HepG2 (cell line): Measurements from ENCODE around the gene CBX2. TPM values are rescaled to one million over a fixed set of nuclear protein-coding genes. Genes with fewer than 3 reads are reported as not detected.

Experiments
- ADNP ChIP-seq: sonication (generic); formaldehyde crosslinking; IDR thresholded peaks from 2 replicates; pipeline ENCODE4 v1.4.0; 2020; ENCODE audit warnings: missing genetic modification reagents
- ARNT2 ChIP-seq: sonication (generic); formaldehyde crosslinking; IDR thresholded peaks from 2 replicates; pipeline ENCODE4 v1.8.0; 2022; ENCODE audit warnings: mild to moderate bottlenecking, low read depth, missing genetic modification reagents, moderate library complexity
- CBX1 ChIP-seq: IDR thresholded peaks from one replicate; pipeline ENCODE4 v1.6.1; 2016; ENCODE audit warnings: antibody characterized with exemption, low read depth
- FOSL1 ChIP-seq: sonication (generic); formaldehyde crosslinking; IDR thresholded peaks from 2 replicates; pipeline ENCODE4 v1.9.0; 2021; ENCODE audit warnings: missing genetic modification reagents, borderline replicate concordance
- HIVEP1 ChIP-seq: sonication (generic); formaldehyde crosslinking; IDR thresholded peaks from 2 replicates; pipeline ENCODE4 v1.4.0; 2020; ENCODE audit warnings: mild to moderate bottlenecking, missing genetic modification reagents
- KAT7 ChIP-seq: IDR thresholded peaks from 2 replicates; pipeline ENCODE4 v1.6.1; 2018; ENCODE audit warnings: borderline replicate concordance, missing compliant biosample characterization
- KMT2B ChIP-seq: IDR thresholded peaks from 2 replicates; pipeline ENCODE4 v1.6.1; 2016; ENCODE audit warnings: missing genetic modification reagents, missing compliant biosample characterization
- MEF2D ChIP-seq: sonication (generic); formaldehyde crosslinking; IDR thresholded peaks from 2 replicates; pipeline ENCODE4 v1.5.1; 2020; ENCODE audit warnings: mild to moderate bottlenecking, missing genetic modification reagents
- NCOA2 ChIP-seq: sonication (generic); formaldehyde crosslinking; IDR thresholded peaks from 2 replicates; pipeline ENCODE4 v1.8.0; 2022; ENCODE audit warnings: inconsistent platforms
- PLRG1 ChIP-seq: fragments of 450-650 bp; conservative IDR thresholded peaks from 2 replicates; pipeline ENCODE4 v1.6.1; 2016
- RAD21 ChIP-seq: fragments of 450-650 bp; formaldehyde crosslinking; IDR thresholded peaks from 2 replicates; pipeline ENCODE4 v1.5.0; 2020; ENCODE audit warnings: mild to moderate bottlenecking
- RBM22 ChIP-seq: fragments of 200-400 bp; formaldehyde crosslinking; optimal IDR thresholded peaks from 2 replicates; pipeline ENCODE3; 2017; ENCODE audit warnings: mild to moderate bottlenecking, low read length, moderate library complexity
- SIN3A ChIP-seq: IDR thresholded peaks from 2 replicates; pipeline ENCODE4 v1.6.1; 2011; ENCODE audit warnings: low read depth, mild to moderate bottlenecking, control low read depth, low read length, borderline replicate concordance
- SNAPC2 ChIP-seq: sonication (generic); formaldehyde crosslinking; IDR thresholded peaks from 2 replicates; pipeline ENCODE4 v1.8.1; 2022; ENCODE audit warnings: mild to moderate bottlenecking, missing genetic modification reagents
- U2AF1 ChIP-seq: fragments of 200-400 bp; formaldehyde crosslinking; optimal IDR thresholded peaks from 2 replicates; pipeline ENCODE3; 2017; ENCODE audit warnings: mild to moderate bottlenecking, low read depth, low read length
- YEATS2 ChIP-seq: sonication (generic); formaldehyde crosslinking; IDR thresholded peaks from 2 replicates; pipeline ENCODE4 v1.4.0; 2020; ENCODE audit warnings: missing genetic modification reagents, borderline replicate concordance
- ZFP62 ChIP-seq: sonication (generic); formaldehyde crosslinking; IDR thresholded peaks from 2 replicates; pipeline ENCODE4 v1.4.0; 2020; ENCODE audit warnings: missing genetic modification reagents
- ZIK1 ChIP-seq: sonication (generic); formaldehyde crosslinking; IDR thresholded peaks from 2 replicates; pipeline ENCODE4 v1.5.0; 2020; ENCODE audit warnings: mild to moderate bottlenecking, low read depth, missing genetic modification reagents, borderline replicate concordance
- ZKSCAN1 ChIP-seq: fragments of 150-350 bp; IDR thresholded peaks from 2 replicates; pipeline ENCODE4 v1.6.1; 2014; ENCODE audit warnings: low read length
- ZNF142 ChIP-seq: sonication (generic); formaldehyde crosslinking; IDR thresholded peaks from 2 replicates; pipeline ENCODE4 v1.4.0; 2020; ENCODE audit warnings: missing genetic modification reagents
- ZNF274 ChIP-seq: sonication (generic); formaldehyde crosslinking; IDR thresholded peaks from 2 replicates; pipeline ENCODE4 v1.5.1; 2020; ENCODE audit warnings: mild to moderate bottlenecking, missing genetic modification reagents
- ZNF484 ChIP-seq: sonication (generic); formaldehyde crosslinking; IDR thresholded peaks from 2 replicates; pipeline ENCODE4 v1.5.1; 2020; ENCODE audit warnings: mild to moderate bottlenecking, low read depth, missing genetic modification reagents, borderline replicate concordance
- ZNF569 ChIP-seq: sonication (generic); formaldehyde crosslinking; IDR thresholded peaks from 2 replicates; pipeline ENCODE4 v1.5.0; 2020; ENCODE audit warnings: mild to moderate bottlenecking, missing genetic modification reagents, moderate library complexity, borderline replicate concordance
- ZNF605 ChIP-seq: sonication (generic); formaldehyde crosslinking; IDR thresholded peaks from 2 replicates; pipeline ENCODE4 v1.8.0; 2022; ENCODE audit warnings: mild to moderate bottlenecking, missing genetic modification reagents
- ZNF7 ChIP-seq: IDR thresholded peaks from 2 replicates; pipeline ENCODE4 v1.6.1; 2016; ENCODE audit warnings: missing biosample characterization, missing genetic modification reagents
- ZNF766 ChIP-seq: sonication (generic); formaldehyde crosslinking; IDR thresholded peaks from 2 replicates; pipeline ENCODE4 v1.5.0; 2020; ENCODE audit warnings: missing genetic modification reagents, borderline replicate concordance
- ZNF775 ChIP-seq: sonication (generic); formaldehyde crosslinking; IDR thresholded peaks from 2 replicates; pipeline ENCODE4 v1.4.0; 2020; ENCODE audit warnings: missing genetic modification reagents, mild to moderate bottlenecking, moderate library complexity, borderline replicate concordance
- ZNF777 ChIP-seq: sonication (generic); formaldehyde crosslinking; IDR thresholded peaks from 2 replicates; pipeline ENCODE4 v1.4.0; 2020; ENCODE audit warnings: missing genetic modification reagents
- polyA plus RNA-seq, 8 experiments: library from polyadenylated mRNA; depleted of rRNA in 3 of 8; stranded (reverse) in 7 of 8; unstranded in 1 of 8; fragments of >200 nt; fragmentation: Illumina TruSeq in 4 of 8; extraction: Trizol in 4 of 8; gene quantifications; 2 replicates each; pipeline versions ENCODE4 v1.2.1 to v1.2.3, GENCODE V29; 2011 to 2016; ENCODE audit warnings: low read depth in 4 of 8, missing spikeins in 1 of 8, mixed read lengths in 1 of 8; ENCODE audit not compliant: insufficient read depth in 1 of 8
- total RNA-seq, 5 experiments: library from RNA; depleted of rRNA; stranded (reverse); fragments of >200 nt; fragmentation: Illumina TruSeq; extraction: Trizol; gene quantifications; 2 replicates each; pipeline ENCODE4 v1.2.3, GENCODE V29; 2016; ENCODE audit warnings: low read depth in 1 of 5

Gene CBX2
- total and polyA plus RNA-seq, 2 of the 13 experiments (the other 11 are each of a cell fraction or from before 2014, with no cell fraction given), result 14.5 to 31.1 TPM

- peak; percentile 49; the same call in 1 of the 2 replicates for TF ChIP-seq ZNF142 (CRISPR knock-in tag)
- no peak for TF ChIP-seq KAT7
- no peak for TF ChIP-seq YEATS2 (CRISPR knock-in tag)
- TF ChIP-seq ZNF274 (CRISPR knock-in tag), result no peak
- TF ChIP-seq ZNF484 (CRISPR knock-in tag), result no peak
- TF ChIP-seq ZKSCAN1, result no peak
- TF ChIP-seq ZNF775 (CRISPR knock-in tag), result no peak
- no peak for TF ChIP-seq SIN3A
- TF ChIP-seq RAD21 (CRISPR knock-in tag), result no peak
- TF ChIP-seq ZNF7 (CRISPR knock-in tag), result no peak
- TF ChIP-seq CBX1, result no peak
- TF ChIP-seq ZNF569 (CRISPR knock-in tag), result no peak
- TF ChIP-seq MEF2D (CRISPR knock-in tag), result no peak; the same call in 1 of the 2 replicates
- TF ChIP-seq SNAPC2, result no peak
- TF ChIP-seq NCOA2 (CRISPR knock-in tag), result no peak
- TF ChIP-seq U2AF1, result no peak
- no peak for TF ChIP-seq ADNP (CRISPR knock-in tag)
- no peak for TF ChIP-seq FOSL1
- TF ChIP-seq ZIK1 (CRISPR knock-in tag), result 0 out of 2 replicates have a peak, but pooled peaks have one; percentile 56
- no peak for TF ChIP-seq RBM22
- TF ChIP-seq ZNF605 (CRISPR knock-in tag), result peak; percentile 83
- no peak for TF ChIP-seq ZFP62 (CRISPR knock-in tag)
- no peak for TF ChIP-seq HIVEP1 (CRISPR knock-in tag)
- TF ChIP-seq ZNF777, result peak; percentile 86
- TF ChIP-seq ARNT2 (CRISPR knock-in tag), result 0 out of 2 replicates have a peak, but pooled peaks have one; percentile 61
- 0 out of 2 replicates have a peak, but pooled peaks have one; percentile 19 for TF ChIP-seq ZNF766
- no peak for TF ChIP-seq PLRG1
- TF ChIP-seq KMT2B (CRISPR knock-in tag), result no peak
Observed at GRCh38 chr17:79798299-79799173, 20.6 kb downstream of the CBX2 start (continued).
